C4-2B (cell line): ENCODE results near the gene GDAP2.

Experiments
- H3K27ac ChIP-seq: fragments of 450-650 bp; 2 replicates; pipeline ENCODE4 v1.5.1; 2017
- ZFX ChIP-seq: fragments of 450-650 bp; IDR thresholded peaks from 2 replicates; pipeline ENCODE4 v1.6.1; 2017
- TF ChIP-seq, protein P1 (sequence below): fragments of 450-650 bp; conservative IDR thresholded peaks from 2 replicates; pipeline ENCODE4 v1.5.1; 2017; ENCODE audit warnings: mild to moderate bottlenecking

GDAP2 gene

DNA sequence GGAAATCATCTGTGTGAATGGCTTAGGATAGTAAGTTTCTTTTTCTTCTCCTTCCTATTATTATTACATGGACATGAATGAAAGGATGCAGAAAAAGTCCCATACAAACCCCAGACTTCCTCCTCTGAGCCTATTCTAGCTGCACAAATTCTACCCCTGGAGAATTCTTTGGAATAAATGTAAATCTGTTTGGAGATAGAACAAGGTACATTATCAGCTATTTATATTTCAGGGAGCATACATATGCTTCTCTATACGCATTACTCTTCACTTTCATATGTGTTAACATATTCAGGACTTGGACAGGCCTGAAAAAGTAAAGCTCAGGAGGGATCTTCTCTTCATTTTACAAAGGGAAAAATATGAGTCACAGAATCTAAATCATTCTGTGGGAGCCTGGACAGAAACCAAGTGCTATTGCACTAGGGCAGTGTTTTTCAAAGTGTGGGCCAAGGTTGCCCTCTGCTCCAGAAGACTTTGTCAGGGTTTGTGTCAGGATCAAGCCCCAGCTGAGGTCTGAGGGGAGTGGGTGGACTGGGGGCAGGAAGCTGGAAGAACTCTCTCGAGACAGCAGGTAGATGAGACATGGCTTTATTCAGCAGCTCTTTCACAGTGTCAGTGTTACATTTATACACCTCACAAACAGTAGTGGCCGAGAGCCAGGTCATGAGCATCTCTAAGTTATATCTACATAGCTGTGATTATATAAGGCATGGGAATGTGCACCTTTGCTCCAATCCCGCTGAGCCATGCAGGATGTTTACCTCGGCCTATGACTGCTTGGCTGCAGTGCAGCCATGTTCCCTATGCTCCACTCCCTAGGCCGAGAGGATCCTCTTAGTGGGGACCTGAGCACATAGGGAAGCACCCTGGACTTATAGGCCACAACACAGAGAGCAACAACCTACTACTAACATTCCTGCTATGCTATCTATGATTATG, 114.3 kb downstream of the GDAP2 start:
- H3K27ac ChIP-seq = no peak overlapping the region
- TF ChIP-seq, protein P1, sequence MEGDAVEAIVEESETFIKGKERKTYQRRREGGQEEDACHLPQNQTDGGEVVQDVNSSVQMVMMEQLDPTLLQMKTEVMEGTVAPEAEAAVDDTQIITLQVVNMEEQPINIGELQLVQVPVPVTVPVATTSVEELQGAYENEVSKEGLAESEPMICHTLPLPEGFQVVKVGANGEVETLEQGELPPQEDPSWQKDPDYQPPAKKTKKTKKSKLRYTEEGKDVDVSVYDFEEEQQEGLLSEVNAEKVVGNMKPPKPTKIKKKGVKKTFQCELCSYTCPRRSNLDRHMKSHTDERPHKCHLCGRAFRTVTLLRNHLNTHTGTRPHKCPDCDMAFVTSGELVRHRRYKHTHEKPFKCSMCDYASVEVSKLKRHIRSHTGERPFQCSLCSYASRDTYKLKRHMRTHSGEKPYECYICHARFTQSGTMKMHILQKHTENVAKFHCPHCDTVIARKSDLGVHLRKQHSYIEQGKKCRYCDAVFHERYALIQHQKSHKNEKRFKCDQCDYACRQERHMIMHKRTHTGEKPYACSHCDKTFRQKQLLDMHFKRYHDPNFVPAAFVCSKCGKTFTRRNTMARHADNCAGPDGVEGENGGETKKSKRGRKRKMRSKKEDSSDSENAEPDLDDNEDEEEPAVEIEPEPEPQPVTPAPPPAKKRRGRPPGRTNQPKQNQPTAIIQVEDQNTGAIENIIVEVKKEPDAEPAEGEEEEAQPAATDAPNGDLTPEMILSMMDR = no peak
- TF ChIP-seq ZFX = no peak
